ENCODE data around the gene CDC73.

GRCh38 chr1:193185211-193185610 lies 63.4 kb downstream of the CDC73 start:
- TF ChIP-seq POLR2A (IDR thresholded peaks at IDR 0.05; ENCODE audit: low read length) (no peak), GATA1 (IDR thresholded peaks at IDR 0.05; ENCODE audit: low read depth, low read length) (no peak)

All from erythroblast (primary cell).